A549 (cell line): ENCODE measurements around the gene FXR2.

ENCODE experiments used
- CHD4 ChIP-seq: fragments of 200-600 bp; sonication (generic); IDR thresholded peaks from 2 replicates; pipeline ENCODE4 v1.6.1; 2016; ENCODE audit warnings: antibody characterized with exemption, mild to moderate bottlenecking, borderline replicate concordance
- CTCF ChIP-seq: fragments of >200 bp; sonication (Bioruptor Twin); formaldehyde crosslinking; IDR thresholded peaks from 3 replicates; pipeline ENCODE4 v1.5.1; 2016
- ELK1 ChIP-seq: fragments of 150-350 bp; IDR thresholded peaks from 2 replicates; pipeline ENCODE4 v1.6.1; 2014; ENCODE audit warnings: low read depth, mild to moderate bottlenecking, low read length
- HOXA7 ChIP-seq: fragments of 250-450 bp; sonication (Bioruptor Pico); IDR thresholded peaks from 2 replicates; pipeline ENCODE4 v1.5.0; 2020; ENCODE audit warnings: mild to moderate bottlenecking, moderate library complexity
- KDM5A ChIP-seq: fragments of 200-600 bp; sonication (generic); IDR thresholded peaks from 2 replicates; pipeline ENCODE4 v1.6.1; 2016; ENCODE audit warnings: antibody characterized with exemption, mild to moderate bottlenecking
- POLR2A ChIP-seq: IDR thresholded peaks from 2 replicates; pipeline ENCODE4 v1.6.1; 2012; ENCODE audit warnings: mild to moderate bottlenecking, low read length

- TF ChIP-seq KDM5A = peak; percentile 52; the same call in 1 of the 2 replicates
- no peak for TF ChIP-seq HOXA7 (CRISPR knock-in tag)
- no peak for TF ChIP-seq CTCF
- no peak for TF ChIP-seq CHD4
- TF ChIP-seq ELK1 = no peak
- TF ChIP-seq POLR2A = peak; percentile 79
Measured at GRCh38 chr17:7561589-7562207, 53.0 kb downstream of the FXR2 start, which contains the start of gene SENP3.
